AG09319 (cell line): Measurements from ENCODE around the gene TXNL4A.
"Not testable (repeated sequence)": the region's sequence is repeated elsewhere in the genome, so short reads cannot be mapped to it uniquely, and the experiment has no call there.

Experiments
- DNase-seq: peaks from one replicate; pipeline ENCODE4 v3.0.0-alpha.2; 2010; ENCODE audit warnings: low read depth; ENCODE audit errors: extremely low read depth
- CTCF ChIP-seq: IDR thresholded peaks from 2 replicates; pipeline ENCODE4 v1.5.1; 2011; ENCODE audit warnings: low read depth, mild to moderate bottlenecking, inconsistent platforms, low read length, moderate library complexity

The TXNL4A gene

GRCh38 chr18:80009661-80010550, 21.5 kb upstream of the TXNL4A start:
- DNase-seq: peak; percentile 86
- no peak for TF ChIP-seq CTCF

- DNase-seq: no peak
- TF ChIP-seq CTCF: no peak
Measured at GRCh38 chr18:80006724-80007123, 18.4 kb upstream of the TXNL4A start.

GRCh38 chr18:80004600-80005342, 16.4 kb upstream of the TXNL4A start:
- no peak for DNase-seq
- no peak for TF ChIP-seq CTCF

- no peak for TF ChIP-seq CTCF
- no peak for DNase-seq
Measured at GRCh38 chr18:80002468-80002867, 14.1 kb upstream of the TXNL4A start.

- TF ChIP-seq CTCF: no peak
- DNase-seq: no peak
Measured at GRCh38 chr18:80000877-80001276, 12.5 kb upstream of the TXNL4A start.

- DNase-seq: not testable (repeated sequence)
Measured at GRCh38 chr18:79999701-80000100, 11.3 kb upstream of the TXNL4A start.

- no peak for DNase-seq
- TF ChIP-seq CTCF: no peak
Measured at GRCh38 chr18:79991494-79991893, 3.1 kb upstream of the TXNL4A start.
